Smooth muscle cell of the brain vasculature (primary cell): Measurements from ENCODE around the gene BSND.

Experiments used
- DNase-seq: peaks from one replicate; pipeline ENCODE4 v3.0.0-alpha.2; 2012; ENCODE audit warnings: low read depth, low spot score

The BSND gene

DNA sequence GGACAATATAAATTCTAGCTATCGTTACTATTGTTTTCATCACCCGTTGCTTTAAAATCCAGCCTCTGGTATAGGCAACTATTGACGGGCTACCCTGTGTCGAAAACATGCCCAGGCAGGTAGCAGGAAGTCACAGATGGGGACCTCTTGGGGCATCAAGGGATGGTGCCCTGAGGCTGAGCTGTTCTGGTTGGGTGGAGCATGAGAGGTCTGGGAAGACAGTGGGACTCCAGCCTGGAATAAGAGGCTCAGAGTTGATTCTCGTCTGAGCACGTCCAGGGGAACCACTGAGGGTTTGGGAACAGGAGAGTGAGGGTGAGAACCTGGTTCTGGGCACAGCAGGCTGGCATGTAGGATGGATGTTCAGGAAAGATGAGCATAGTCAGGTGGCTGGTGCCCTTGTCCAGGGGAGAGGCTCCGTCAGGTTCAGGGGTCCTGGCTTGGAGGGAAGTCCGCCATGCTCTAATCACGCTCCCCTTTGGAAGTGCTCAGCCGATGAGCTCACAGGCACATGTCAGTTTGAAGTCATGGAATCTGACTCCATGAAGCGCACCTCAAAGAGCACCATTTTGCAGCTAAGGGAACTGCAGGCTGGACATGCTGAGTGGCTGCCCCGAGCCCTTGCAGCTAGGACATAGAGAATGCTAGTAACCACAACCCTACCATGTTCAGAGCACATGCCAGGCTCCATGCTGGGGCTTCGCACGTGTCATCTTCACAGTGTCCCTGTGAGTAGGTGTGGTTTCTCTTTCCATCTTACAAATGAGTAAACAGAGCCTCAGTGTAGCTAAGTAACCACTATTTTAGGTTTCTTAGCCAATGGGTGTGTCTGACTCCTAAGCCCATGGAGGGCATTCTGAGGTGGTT, 61.6 kb downstream of the BSND start:
- no peak for DNase-seq

DNA sequence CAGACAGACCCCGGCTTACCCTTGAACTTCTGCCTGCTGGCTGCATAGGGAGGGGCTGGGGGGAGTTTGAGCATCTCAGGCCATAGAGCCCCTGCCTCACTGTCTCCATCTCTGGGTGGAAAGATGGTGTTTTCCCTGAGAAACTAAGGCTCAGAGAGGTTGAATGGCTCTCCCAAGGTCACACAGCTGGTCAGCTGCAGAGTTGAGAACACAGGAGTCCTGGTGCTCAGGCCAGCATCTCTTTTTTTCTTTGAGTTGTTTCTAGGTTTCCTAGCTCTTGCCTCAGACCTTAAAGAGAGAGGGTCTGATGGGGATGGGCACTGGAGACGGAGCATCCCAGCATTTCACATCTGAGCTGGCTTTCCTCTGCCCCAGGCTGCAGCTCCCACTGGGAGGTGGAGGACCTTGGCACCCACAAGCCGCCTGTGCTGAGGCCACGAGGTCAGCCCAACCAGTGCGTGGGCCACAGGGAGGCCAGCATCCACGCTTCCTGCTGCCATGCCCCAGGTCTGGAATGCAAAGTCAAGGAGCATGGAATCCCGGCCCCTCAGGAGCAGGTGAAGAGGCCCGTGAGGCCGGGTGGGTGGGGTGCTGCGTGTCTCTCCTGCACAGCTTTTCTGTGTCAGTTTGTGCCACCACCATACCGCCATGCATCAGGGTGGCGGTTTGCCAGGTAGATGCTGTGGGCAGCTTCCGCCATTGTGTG, 62.4 kb downstream of the BSND start:
- DNase-seq = no peak
